ENCODE measurements around the gene ACTN3. TPM values are rescaled to one million over a fixed set of nuclear protein-coding genes. Genes with fewer than 3 reads are reported as not detected.

ACTN3 gene
- total RNA-seq, 1 donor from 2014 or later = not detected

GRCh38 chr11:66545701-66546367 is 869 bp upstream of the ACTN3 start, which contains the start of gene ZDHHC24:
Gene ZDHHC24 (minus strand): TSS chr11:66546048. CDS start chr11:66546003, 45 bp downstream.
- Histone ChIP-seq H3K36me3 (ENCODE audit: control insufficient read depth, insufficient read depth, low read length) (peaks cover 15% of the 10 kb centered on the region), H3K27me3 (ENCODE audit: control insufficient read depth, insufficient read depth, low read length) (peaks cover 5% of the 10 kb centered on the region), H3K4me3 (ENCODE audit: low read depth, low read length) (peak within 1 kb of the TSS; percentile 87)
- FAIRE-seq (peak; percentile 23), DNase-seq (ENCODE audit: low read depth) (peak; percentile 90)
- TF ChIP-seq CTCF (IDR thresholded peaks at IDR 0.05; ENCODE audit: insufficient read depth, low read length, severe bottlenecking) = no peak

- FAIRE-seq (no peak), DNase-seq (ENCODE audit: low read depth) (no peak)
- no peak overlapping the region for H3K4me3 ChIP-seq (ENCODE audit: low read depth, low read length)
- no peak for TF ChIP-seq CTCF (IDR thresholded peaks at IDR 0.05; ENCODE audit: insufficient read depth, low read length, severe bottlenecking)
- H3K27me3 ChIP-seq (ENCODE audit: control insufficient read depth, insufficient read depth, low read length) = peaks cover 5% of the 10 kb centered on the region
- peaks cover 9% of the 10 kb centered on the region for H3K36me3 ChIP-seq (ENCODE audit: control insufficient read depth, insufficient read depth, low read length)
Observed at GRCh38 chr11:66546966-66547661, 411 bp downstream of the ACTN3 start.

- no peak for TF ChIP-seq CTCF (IDR thresholded peaks at IDR 0.05; ENCODE audit: insufficient read depth, low read length, severe bottlenecking)
- peaks cover 6% of the 10 kb centered on the region for H3K36me3 ChIP-seq (ENCODE audit: control insufficient read depth, insufficient read depth, low read length)
- H3K4me3 ChIP-seq (ENCODE audit: low read depth, low read length) = no peak overlapping the region
- no peak for FAIRE-seq
- peaks cover 5% of the 10 kb centered on the region for H3K27me3 ChIP-seq (ENCODE audit: control insufficient read depth, insufficient read depth, low read length)
- DNase-seq (ENCODE audit: low read depth) = no peak
Observed at GRCh38 chr11:66547662-66548009, 933 bp downstream of the ACTN3 start.

- TF ChIP-seq CTCF (IDR thresholded peaks at IDR 0.05; ENCODE audit: insufficient read depth, low read length, severe bottlenecking) = no peak
- Histone ChIP-seq H3K36me3 (ENCODE audit: control insufficient read depth, insufficient read depth, low read length) (peaks cover 2% of the 10 kb centered on the region), H3K4me3 (ENCODE audit: low read depth, low read length) (no peak overlapping the region), H3K27me3 (ENCODE audit: control insufficient read depth, insufficient read depth, low read length) (peaks cover 5% of the 10 kb centered on the region)
- no peak for FAIRE-seq
- DNase-seq (ENCODE audit: low read depth) = no peak
Observed at GRCh38 chr11:66548041-66548440, 1.3 kb downstream of the ACTN3 start.

GRCh38 chr11:66548774-66549630 is 2.3 kb downstream of the ACTN3 start:
- H3K27me3 ChIP-seq (ENCODE audit: control insufficient read depth, insufficient read depth, low read length) = peaks cover 5% of the 10 kb centered on the region
- DNase-seq (ENCODE audit: low read depth) (no peak), FAIRE-seq (no peak)
- H3K4me3 ChIP-seq (ENCODE audit: low read depth, low read length) = no peak overlapping the region
- no peaks in the 10 kb centered on the region for H3K36me3 ChIP-seq (ENCODE audit: control insufficient read depth, insufficient read depth, low read length)
- TF ChIP-seq CTCF (IDR thresholded peaks at IDR 0.05; ENCODE audit: insufficient read depth, low read length, severe bottlenecking) = no peak
